Activated CD4-positive, CD25-positive, alpha-beta regulatory T cell treated with anti-CD3 and anti-CD28 coated beads, Interleukin-2, amount 50 U/mL, for 72 hours (primary cell): Measurements from ENCODE around the gene HSPB2.
"Not testable (repeated sequence)": the region's sequence is repeated elsewhere in the genome, so short reads cannot be mapped to it uniquely, and the experiment has no call there.

Experiments used
- DNase-seq: peaks from one replicate; pipeline ENCODE4 v3.0.0; 2021

The HSPB2 gene

GRCh38 chr11:111916768-111917167 lies 4.2 kb downstream of the HSPB2 start:
- DNase-seq = no peak

GRCh38 chr11:111917312-111917711 lies 4.8 kb downstream of the HSPB2 start:
- DNase-seq = no peak

GRCh38 chr11:111917788-111918187 lies 5.3 kb downstream of the HSPB2 start:
- DNase-seq = no peak

GRCh38 chr11:111918390-111919256 lies 6.1 kb downstream of the HSPB2 start, which contains the start of gene C11orf52:
TSS of gene C11orf52 (plus strand) at chr11:111918913. CDS start at chr11:111918973, 60 bp downstream.
- no peak for DNase-seq

- no peak for DNase-seq
Observed at GRCh38 chr11:111920908-111921307, 8.4 kb downstream of the HSPB2 start.

GRCh38 chr11:111921541-111922230 lies 9.2 kb downstream of the HSPB2 start:
- no peak for DNase-seq

GRCh38 chr11:111922803-111923202 lies 10.3 kb downstream of the HSPB2 start:
- DNase-seq = no peak

- DNase-seq = no peak
Observed at GRCh38 chr11:111923351-111923788, 10.8 kb downstream of the HSPB2 start.

GRCh38 chr11:111923951-111924350 lies 11.4 kb downstream of the HSPB2 start:
- no peak for DNase-seq

- no peak for DNase-seq
Observed at GRCh38 chr11:111925953-111926352, 13.4 kb downstream of the HSPB2 start.

GRCh38 chr11:111926505-111927391 lies 14.2 kb downstream of the HSPB2 start:
- DNase-seq = peak; percentile 94

- no peak for DNase-seq
Observed at GRCh38 chr11:111930472-111930871, 17.9 kb downstream of the HSPB2 start.

- no peak for DNase-seq
Observed at GRCh38 chr11:111932611-111932950, 20.0 kb downstream of the HSPB2 start.

GRCh38 chr11:111933176-111933575 lies 20.6 kb downstream of the HSPB2 start:
- not testable (repeated sequence) for DNase-seq

GRCh38 chr11:111933872-111934271 lies 21.3 kb downstream of the HSPB2 start:
- no peak for DNase-seq

- no peak for DNase-seq
Observed at GRCh38 chr11:111934306-111934705, 21.8 kb downstream of the HSPB2 start.

GRCh38 chr11:111935317-111936039 lies 22.9 kb downstream of the HSPB2 start:
- no peak for DNase-seq

- no peak for DNase-seq
Observed at GRCh38 chr11:111936040-111936540, 23.6 kb downstream of the HSPB2 start.

- DNase-seq = no peak
Observed at GRCh38 chr11:111937461-111937769, 24.9 kb downstream of the HSPB2 start.

- no peak for DNase-seq
Observed at GRCh38 chr11:111937844-111938243, 25.3 kb downstream of the HSPB2 start.

- DNase-seq = no peak
Observed at GRCh38 chr11:111938687-111939160, 26.2 kb downstream of the HSPB2 start.
